NCI-H82 (cell line): ENCODE data around the gene USP5.
A peak's percentile ranks its signal among the peaks of the same experiment; 100 is the strongest.

Source experiments
- DNase-seq: peaks from one replicate; lab custom pipeline; 2025; lab: John Stamatoyannopoulos, UW

Gene USP5

DNA sequence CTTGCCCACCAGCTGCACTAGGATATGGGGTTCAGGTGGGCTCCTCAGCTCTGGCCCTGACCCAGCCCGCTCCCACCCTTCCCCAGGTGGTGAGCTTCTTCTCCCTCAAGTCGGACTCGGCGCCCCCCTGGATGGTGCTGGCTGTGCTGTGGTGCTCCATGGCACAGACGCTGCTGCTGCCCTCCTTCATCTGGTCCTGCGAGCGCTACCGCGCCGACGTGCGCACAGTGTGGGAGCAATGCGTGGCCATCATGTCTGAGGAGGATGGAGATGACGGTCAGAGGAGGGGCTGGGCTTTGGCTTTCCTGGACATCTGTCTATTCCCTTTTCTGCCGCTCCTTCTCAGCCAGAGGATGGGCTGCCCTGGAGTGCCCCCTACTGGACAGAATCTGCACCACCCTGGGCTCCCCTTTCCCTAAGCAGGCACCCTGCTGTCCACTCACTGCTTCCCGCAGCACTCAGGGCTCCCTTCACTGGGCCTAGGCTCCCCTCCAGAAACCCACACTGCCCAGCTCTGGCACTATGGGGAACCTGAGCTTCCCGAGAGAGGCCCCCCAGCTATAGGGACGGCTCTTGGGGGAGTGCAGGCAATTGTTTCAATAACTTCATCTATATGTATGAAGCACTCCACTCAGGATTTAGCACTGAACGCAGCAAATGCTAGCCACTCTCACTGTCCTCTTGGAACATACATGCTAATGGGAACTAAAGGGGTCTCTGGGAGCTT is 26.4 kb upstream of the USP5 start:
- peak; percentile 96 for DNase-seq

DNA sequence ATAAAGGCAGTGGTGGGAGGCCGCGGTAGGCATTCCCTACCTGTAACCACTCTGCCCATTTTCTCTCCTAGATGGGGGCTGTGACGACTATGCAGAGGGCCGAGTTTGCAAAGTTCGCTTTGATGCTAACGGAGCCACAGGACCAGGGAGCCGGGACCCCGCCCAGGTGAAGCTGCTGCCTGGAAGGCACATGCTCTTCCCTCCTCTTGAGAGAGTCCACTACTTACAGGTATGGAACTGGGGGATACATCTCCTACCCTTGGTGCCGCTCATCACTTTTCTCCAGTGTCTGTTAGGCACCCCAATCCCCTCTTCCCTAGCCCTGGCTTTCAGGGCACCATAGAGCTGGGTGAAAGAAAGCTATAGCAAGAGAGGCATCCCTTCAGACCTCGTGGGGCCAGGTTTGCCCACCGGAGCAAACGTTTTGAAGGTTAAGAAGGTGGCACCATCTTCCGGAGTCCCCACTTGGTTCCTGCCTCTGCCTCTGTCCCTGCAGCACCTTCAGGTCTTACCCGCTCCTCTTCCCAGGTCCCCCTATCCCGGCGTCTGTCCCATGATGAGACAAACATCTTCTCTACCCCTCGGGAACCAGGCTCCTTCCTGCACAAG is 25.7 kb upstream of the USP5 start:
- no peak for DNase-seq

DNA sequence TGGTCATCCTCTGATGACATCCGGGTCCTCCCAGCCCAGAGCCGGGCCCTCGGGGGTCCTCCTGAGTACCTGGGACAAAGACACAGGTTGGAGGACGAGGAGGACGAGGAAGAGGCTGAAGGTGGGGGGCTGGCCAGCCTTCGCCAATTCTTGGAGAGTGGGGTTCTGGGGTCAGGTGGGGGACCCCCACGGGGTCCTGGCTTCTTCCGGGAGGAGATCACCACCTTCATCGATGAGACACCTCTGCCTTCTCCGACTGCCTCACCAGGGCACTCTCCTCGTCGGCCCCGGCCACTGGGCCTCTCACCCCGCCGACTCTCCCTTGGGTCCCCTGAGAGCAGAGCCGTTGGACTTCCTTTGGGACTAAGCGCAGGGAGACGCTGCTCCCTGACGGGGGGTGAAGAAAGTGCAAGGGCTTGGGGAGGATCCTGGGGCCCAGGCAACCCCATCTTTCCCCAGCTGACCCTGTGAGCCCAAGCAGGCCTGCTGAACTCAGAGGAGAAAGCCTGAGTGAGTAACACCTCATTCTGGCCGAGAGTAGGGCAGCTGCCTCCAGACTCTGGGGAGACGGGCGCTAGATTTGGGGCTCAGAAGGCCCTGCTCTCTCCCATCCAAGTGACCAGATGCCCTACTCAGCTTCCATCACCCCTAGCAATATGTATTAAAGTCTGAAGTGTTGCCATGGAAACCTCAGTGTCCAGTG is 25.1 kb upstream of the USP5 start:
- DNase-seq, result no peak

DNA sequence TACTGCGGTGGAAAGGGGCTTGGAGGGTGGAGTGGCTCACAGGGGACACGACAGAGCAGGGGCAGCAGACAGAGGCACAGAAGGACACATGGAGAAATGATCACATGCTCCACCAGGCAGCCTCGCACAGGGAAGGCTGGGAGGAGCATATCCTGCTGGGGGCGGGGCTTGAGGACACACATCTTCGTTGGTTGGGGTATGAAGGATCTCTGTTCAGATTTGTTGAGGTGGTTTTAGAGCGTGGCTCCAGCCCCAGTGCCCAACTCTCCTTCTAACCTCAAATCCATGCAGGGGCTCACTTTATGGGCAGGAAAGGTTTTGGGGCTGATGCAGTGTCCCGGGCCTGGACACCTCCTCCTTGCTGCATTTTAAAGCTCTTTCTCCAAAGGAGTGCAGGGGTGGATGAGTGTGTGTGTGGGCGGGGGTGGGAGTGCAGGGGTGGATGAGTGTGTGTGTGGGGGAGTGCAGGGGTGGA is 24.5 kb upstream of the USP5 start:
- peak; percentile 98 for DNase-seq

DNA sequence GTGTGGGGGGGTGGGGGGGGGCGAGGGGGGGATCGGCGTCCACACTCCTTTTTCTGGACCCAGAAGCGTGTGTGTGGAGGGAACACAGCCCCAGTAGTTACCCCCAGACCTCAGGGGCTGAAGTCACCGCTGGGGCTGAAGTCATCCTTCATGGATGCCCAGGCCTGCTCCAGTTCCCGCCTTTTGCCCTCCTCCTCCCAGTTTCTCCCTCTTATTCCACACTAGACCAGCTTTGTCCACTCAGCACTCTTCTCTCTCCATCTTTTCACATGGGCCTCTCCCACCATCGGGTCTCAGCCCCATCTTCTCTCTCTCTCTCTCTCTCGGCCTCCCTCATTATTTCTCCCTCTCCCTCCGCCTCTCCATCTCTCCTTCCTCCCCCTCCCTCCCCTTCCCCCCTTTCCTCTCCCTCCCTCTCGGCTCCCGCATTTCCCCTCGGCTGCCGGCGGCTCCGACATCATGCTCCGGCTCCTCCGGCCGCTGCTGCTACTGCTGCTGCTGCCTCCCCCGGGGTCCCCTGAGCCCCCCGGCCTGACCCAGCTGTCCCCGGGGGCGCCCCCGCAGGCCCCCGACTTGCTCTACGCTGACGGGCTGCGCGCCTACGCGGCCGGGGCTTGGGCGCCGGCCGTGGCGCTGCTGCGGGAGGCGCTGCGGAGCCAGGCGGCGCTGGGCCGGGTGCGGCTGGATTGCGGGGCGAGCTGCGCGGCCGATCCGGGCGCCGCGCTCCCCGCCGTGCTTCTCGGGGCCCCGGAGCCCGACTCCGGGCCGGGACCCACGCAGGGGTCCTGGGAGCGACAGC is 23.8 kb upstream of the USP5 start, which contains the start of gene P3H3:
P3H3 (plus strand) TSS at position 426 of the 799 bp plus-strand sequence; CDS start at position 460, 34 bp downstream.
- peak; percentile 83 for DNase-seq

DNA sequence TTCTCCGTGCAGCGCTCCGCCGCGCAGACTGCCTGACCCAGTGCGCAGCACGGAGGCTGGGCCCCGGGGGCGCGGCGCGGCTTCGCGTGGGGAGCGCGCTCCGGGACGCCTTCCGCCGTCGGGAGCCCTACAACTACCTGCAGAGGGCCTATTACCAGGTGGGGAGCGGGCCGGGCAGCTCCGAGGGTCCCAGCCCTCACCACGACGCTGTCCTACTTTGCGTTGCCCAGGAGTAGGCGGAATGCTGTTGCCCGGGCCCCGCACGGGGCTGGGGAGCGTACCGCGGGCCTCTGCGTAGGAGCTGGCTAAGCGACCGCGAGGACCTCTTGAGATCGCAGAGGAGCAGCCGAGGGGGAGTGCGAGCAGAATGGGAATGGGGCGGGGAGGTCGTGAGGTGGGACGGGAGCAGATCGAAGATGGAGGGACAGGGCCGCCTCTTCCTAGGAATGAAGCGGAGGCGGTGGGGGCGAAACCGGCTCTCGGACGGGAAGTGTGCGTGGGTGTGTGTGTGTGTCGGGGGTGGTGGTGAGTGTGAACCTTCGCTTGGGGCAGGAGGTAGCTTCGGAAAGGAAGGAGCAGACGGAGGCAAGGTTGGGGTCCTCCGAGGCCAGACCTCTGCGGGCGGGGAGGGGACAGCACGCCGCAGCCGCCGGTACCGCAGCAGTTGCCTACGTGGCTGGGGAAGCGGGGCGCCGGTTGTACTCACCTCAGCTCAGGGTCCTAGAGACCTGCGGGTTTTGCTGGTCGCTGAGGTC is 23.0 kb upstream of the USP5 start:
- peak; percentile 77 for DNase-seq

DNA sequence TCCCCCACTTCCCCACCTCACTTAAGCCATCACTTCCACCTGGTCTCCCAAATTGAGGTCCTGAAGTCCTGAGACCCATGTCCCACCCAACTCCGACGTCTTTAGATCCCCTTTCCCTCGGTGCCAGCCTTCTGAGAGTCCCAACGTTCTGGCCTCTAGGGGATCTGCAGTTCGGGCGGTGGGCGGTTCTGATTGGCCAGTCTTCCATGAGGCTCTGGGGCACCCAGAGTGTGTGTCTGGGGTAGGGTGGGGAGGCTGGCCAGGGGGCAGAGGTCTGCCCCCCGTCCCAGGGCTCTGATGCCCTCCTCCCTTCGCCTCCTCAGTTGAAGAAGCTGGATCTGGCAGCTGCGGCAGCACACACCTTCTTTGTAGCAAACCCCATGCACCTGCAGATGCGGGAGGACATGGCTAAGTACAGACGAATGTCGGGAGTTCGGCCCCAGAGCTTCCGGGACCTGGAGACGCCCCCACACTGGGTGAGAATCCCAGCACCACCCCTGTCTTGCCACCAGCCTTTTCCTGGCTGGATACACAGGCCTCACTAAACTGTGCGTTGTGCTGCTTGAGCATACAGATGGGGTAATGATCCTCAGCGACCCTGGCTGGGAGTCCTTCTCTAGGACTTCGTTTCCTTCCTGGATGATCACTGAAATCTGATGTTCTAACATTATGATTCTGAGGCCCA is 22.3 kb upstream of the USP5 start:
- peak; percentile 77 for DNase-seq

DNA sequence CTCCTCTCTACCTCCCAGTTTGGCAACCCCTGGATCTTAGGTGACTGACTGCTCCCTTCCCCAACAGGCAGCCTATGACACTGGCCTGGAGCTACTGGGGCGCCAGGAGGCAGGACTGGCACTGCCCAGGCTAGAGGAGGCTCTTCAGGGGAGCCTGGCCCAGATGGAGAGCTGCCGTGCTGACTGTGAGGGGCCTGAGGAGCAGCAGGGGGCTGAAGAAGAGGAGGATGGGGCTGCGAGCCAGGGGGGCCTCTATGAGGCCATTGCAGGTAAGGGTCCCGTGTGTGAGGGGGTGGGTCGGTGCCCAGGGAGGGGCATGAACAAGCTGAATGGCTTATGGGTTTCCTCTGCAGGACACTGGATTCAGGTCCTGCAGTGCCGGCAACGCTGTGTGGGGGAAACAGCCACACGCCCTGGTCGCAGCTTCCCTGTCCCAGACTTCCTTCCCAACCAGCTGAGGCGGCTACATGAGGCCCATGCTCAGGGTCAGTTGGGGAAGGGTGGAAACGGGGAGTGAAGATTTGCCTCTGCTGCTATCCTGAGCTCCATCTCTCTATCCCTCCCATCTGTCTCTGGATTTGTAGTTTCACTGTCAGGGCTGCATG is 21.6 kb upstream of the USP5 start:
- no peak for DNase-seq

DNA sequence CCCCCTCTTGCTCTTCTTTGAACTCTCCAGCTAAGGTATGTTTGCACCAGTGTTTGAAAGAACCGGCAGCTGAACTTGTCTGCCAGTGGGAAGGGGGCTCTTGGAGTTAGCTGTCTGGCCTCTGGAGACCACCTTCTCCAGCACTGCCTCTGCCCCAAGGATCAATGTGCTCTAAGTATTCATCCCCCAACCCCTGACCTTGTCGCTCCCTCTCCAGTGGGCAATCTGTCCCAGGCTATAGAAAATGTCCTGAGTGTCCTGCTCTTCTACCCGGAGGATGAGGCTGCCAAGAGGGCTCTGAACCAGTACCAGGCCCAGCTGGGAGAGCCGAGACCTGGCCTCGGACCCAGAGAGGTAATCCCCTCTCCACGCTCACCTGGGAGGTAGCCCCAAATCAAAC is 21.0 kb upstream of the USP5 start:
- no peak for DNase-seq

DNA sequence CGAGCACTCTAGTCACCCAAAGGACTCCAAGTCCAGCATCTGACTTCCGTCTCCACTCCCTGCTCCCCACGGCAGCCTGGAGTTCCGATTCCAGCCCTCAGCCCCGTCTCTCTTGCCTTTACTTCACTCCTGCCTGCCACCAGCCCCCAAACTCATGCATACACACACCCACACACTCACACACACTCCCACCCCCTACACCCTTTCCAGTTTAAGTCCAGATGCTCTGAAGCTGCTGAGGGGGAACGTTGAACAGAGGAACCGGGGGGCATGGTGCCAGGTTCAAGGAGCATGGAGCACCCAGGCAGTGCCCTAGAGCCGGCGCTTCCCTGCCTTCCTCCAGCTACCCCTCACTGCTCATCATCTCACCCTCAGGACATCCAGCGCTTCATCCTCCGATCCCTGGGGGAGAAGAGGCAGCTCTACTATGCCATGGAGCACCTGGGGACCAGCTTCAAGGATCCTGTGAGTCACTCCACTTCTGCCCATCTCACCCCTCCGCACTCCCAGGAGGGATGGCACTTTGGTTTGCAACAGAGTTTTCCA is 20.4 kb upstream of the USP5 start:
- no peak for DNase-seq

DNA sequence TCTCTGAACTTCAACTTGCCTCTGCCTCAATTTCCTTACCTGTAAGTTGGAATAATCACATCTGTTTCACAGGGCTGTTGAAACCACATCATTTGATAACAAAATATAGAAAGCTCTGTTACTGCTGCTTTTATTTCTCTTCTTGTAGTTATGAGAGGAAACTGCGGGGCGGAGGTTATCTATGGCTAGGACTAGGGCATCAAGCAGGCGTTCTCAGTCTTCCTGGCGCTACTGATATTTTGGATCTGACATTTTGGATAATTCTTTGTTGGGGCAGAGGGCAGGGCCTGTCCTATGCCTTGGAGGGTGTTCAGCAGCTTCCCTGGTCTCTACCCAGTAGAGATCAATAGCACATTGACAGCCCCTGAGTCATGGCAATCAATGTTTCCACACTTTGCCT is 19.8 kb upstream of the USP5 start:
- DNase-seq, result no peak

DNA sequence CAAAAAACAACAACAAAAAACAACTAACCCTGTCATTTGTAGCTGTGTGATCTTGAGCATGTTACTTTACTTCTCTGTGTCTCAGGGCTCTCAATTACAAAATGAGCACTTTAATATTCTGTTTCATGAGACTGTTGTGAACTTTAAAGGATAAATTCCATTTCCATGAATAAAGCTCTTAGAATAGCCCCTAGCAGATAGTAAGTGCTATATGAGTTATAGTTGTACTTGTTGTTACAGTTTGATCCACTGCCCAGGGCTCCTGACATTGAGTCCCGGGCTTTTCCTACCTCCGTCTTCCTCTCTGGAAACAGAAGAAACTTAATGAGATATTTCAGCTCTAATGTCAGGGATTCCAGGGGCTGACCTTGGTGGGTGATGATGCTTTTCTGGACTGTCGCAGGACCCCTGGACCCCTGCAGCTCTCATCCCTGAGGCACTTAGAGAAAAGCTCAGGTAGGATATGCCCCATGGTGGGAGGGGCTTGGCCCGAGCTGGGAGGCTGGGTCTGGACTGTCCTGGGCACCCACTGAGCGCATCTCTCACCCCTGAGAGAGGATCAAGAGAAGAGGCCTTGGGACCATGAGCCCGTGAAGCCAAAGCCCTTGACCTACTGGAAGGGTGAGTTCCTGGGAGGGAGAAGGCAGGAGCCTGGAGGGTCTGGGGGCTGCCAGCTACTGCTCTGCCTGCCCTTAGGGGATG is 18.6 kb upstream of the USP5 start:
- DNase-seq, result no peak

DNA sequence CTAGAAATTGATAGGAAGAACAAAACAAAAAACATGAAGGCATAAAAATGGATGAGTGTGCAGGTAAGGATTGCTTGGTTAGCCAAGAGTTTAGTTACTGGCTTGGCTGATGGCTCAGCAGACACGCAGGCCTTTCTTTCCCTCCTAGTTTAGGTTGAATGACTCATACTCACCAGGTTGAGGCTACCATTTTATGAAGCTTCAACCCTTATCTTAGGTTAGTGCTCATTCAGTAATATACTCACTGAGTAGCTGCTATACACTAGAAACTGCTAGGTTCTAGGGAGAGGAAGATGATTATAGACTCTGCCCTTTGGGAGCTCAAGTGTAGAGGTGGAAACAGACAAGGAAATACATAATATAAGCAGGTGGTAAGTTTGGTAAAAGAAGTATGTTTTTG is 17.7 kb upstream of the USP5 start:
- no peak for DNase-seq

DNA sequence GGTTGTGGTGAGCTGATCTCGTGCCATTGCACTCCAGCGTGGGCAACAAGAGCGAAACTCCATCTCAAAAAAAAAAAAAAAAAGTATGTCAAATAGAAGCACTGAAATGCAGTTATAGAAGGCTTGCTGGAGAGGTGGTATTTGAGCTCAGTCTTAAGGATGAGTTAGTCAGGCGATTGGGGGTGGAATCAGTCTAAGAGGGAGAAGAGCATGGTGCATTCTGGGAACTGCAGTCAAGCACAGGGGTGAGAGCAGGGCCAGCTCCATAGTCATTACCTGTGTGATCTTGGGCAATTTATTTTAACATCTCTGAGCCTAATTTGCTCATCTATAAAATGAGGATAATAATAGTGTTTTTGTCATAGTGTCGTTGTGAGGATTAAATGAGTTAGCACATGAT is 17.1 kb upstream of the USP5 start:
- peak; percentile 49 for DNase-seq

DNA sequence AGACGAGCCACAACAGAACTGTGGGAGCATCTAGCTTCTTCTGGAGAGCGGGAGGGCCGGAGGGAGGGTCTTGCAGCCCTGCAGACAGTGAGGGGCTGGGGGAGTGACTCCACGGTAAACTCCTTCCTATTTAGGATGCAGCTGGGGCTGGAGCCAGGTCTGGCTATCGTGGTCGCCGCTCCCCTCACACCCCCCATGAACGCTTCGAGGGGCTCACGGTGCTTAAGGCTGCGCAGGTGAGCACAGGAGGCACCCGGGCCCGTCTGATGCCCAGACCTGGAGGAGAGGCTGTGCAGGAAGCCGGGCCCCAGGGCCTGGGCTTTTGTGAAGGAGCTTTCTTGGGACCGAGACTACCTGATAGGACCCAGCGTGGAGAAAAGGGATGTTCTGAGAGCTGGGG is 15.1 kb upstream of the USP5 start:
- no peak for DNase-seq

DNA sequence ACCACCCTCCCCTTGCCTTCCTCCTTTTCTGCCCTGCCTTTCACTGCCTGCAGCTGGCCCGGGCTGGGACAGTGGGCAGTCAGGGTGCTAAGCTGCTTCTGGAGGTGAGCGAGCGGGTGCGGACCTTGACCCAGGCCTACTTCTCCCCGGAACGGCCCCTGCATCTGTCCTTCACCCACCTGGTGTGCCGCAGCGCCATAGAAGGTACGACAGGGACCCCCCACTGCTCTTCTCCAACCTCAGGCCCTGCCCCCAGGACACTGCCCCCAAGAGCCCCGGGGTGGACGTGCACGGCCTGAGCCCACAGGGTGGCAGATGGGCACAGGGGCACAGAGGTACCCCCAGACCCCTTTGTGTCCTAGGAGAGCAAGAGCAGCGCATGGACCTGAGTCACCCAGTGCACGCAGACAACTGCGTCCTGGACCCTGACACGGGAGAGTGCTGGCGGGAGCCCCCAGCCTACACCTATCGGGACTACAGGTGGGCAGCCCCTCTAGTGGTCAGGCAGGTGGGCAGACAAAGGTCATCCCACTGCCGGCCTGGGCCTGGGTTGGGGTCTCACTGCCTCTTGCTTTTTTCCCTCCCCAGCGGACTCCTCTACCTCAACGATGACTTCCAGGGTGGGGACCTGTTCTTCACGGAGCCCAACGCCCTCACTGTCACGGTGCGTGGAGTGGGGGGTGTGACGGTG is 14.4 kb upstream of the USP5 start:
- DNase-seq, result no peak

DNA sequence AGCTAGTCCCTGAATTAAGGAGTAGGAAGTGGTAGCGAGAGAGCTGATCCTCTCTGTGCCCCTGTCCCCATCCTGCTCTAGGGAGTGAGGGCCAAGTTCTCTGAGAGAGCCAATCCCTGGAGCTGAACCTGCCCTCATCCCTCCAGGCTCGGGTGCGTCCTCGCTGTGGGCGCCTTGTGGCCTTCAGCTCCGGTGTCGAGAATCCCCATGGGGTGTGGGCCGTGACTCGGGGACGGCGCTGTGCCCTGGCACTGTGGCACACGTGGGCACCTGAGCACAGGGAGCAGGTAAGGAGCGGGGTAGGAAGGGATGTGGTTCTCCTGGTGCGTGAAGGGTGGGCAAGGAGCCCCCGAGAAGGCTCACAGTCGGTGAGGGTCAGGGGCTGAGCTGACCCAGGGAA is 13.1 kb upstream of the USP5 start:
- DNase-seq, result no peak

DNA sequence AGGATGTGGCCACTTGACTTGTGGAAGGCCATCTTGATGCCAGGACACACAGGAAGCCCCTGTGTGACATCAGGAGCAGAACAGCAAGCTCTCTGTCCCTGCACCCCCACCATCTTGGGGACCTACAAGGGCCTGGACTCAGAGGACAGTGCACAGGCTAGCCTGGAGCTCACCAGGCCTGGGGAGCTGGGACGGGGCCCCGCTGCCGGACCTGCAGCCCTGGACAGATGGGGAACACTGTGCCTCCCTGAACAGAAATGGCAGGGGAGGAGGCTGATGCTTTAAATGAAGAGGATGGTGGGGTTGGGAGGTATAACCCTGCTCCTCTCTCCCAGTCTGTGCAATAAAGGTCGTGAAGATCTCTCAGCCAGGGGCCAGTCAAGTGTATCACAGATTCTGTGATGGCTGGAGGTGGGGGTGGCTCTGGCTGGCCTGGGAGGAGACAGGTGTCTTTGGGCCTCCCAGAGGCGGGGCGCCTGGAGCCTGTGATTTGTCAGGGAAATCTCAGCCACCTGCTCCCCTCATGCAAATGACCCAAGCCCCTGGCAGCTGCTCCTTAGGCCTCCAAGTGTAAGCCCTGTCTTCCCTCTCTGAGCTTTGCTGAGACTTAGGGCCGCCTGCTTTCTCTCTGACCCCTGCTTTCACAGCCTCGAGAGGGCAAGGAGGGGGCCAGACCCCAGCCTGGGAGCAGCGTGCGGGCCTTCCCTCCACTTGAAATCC is 12.3 kb upstream of the USP5 start:
- peak; percentile 99 for DNase-seq
